GM12873 (cell line): ENCODE results near the gene MICAL2.

Source experiments
- TF ChIP-seq, protein P1 (sequence below): IDR thresholded peaks from 2 replicates; pipeline ENCODE4 v1.5.1; 2012; ENCODE audit warnings: low read depth, mild to moderate bottlenecking, moderate library complexity, low read length, control low read depth; ENCODE audit not compliant: insufficient read depth; ENCODE audit errors: missing control alignments

The MICAL2 gene

GRCh38 chr11:12202661-12203310 lies 92.4 kb downstream of the MICAL2 start:
- TF ChIP-seq, protein P1, sequence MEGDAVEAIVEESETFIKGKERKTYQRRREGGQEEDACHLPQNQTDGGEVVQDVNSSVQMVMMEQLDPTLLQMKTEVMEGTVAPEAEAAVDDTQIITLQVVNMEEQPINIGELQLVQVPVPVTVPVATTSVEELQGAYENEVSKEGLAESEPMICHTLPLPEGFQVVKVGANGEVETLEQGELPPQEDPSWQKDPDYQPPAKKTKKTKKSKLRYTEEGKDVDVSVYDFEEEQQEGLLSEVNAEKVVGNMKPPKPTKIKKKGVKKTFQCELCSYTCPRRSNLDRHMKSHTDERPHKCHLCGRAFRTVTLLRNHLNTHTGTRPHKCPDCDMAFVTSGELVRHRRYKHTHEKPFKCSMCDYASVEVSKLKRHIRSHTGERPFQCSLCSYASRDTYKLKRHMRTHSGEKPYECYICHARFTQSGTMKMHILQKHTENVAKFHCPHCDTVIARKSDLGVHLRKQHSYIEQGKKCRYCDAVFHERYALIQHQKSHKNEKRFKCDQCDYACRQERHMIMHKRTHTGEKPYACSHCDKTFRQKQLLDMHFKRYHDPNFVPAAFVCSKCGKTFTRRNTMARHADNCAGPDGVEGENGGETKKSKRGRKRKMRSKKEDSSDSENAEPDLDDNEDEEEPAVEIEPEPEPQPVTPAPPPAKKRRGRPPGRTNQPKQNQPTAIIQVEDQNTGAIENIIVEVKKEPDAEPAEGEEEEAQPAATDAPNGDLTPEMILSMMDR, result no peak

- TF ChIP-seq, protein P1, result no peak
Observed at GRCh38 chr11:12204506-12204905, 94.1 kb downstream of the MICAL2 start.

- TF ChIP-seq, protein P1, result no peak
Observed at GRCh38 chr11:12205330-12205729, 94.9 kb downstream of the MICAL2 start.

DNA sequence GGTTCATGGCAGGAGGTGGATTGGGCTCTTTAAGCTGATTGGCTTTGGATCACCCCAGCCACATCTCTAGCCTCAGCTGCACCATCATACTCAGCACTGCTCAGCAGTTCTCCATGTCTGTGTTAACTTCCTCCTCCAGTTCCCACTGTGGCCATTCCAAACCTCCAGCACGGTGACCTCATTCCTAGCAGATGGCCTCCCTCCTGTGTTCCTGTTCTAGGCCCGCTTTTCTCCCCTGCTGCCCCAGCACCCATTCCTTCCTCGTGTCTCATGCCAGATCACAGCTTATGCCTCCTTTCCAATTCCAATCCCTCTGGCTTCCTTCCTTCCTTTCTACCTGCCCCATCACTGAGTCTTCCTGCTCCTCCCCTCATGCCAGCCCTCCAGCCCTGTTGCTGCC lies 96.1 kb downstream of the MICAL2 start:
- TF ChIP-seq, protein P1, result no peak

GRCh38 chr11:12207384-12208150 lies 97.2 kb downstream of the MICAL2 start:
- TF ChIP-seq, protein P1, result no peak

GRCh38 chr11:12209096-12209495 lies 98.7 kb downstream of the MICAL2 start:
- TF ChIP-seq, protein P1, result no peak

GRCh38 chr11:12210200-12210599 lies 99.8 kb downstream of the MICAL2 start:
- TF ChIP-seq, protein P1, result no peak
